OCI-LY7 (cell line): ENCODE measurements around the gene GTF2H1.

ENCODE experiments used
- CTCF ChIP-seq: fragments of 200-600 bp; sonication (generic); conservative IDR thresholded peaks from 2 replicates; pipeline ENCODE4 v1.5.1; 2014; ENCODE audit warnings: mild to moderate bottlenecking, antibody characterized with exemption, low read length, moderate library complexity, mixed read lengths
- EZH2phosphoT487 ChIP-seq: fragments of 200-600 bp; sonication (generic); IDR thresholded peaks from 2 replicates; pipeline ENCODE4 v1.6.1; 2018; ENCODE audit warnings: low read depth, borderline replicate concordance, mild to moderate bottlenecking, mixed run types, antibody characterized with exemption, low read length, moderate library complexity, mixed read lengths

- TF ChIP-seq CTCF: no peak
- no peak for TF ChIP-seq EZH2phosphoT487
Observed at GRCh38 chr11:18372201-18372600, 49.8 kb downstream of the GTF2H1 start.
